ENCODE data around the gene LIPK.

Gene LIPK

DNA sequence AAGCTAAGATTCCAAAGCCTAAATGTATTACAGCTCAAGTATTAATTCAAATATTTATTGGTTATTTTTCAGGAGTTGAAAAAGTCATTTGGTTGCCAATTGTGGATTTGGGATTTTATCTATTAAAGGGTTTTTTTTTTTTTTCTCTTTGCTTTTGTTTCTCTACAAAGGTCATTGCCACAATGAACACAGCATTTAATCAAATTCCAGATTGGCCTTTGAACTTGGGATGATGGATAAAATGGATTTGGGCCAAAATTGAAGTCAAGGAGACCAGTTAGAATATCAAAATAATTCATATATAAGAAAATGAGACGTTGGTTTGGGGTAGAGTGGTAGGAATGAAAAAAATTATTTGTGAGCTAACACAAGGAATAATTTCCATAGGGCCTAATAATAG lies 63.3 kb downstream of the LIPK start:
- H2BK120ac ChIP-seq (ENCODE audit: low read depth, low read length), result no peak overlapping the region
- no peak overlapping the region for H2BK15ac ChIP-seq (ENCODE audit: low read length)
- no peak overlapping the region for H2AFZ ChIP-seq (ENCODE audit: low read length)
- WGBS, 2 donors (ENCODE audit: extremely low coverage in 2 of 2, insufficient read length in 2 of 2, insufficient replicate concordance in 1 of 2), result 100% methylated on average over 1 of the region's 1 CpG
- no peaks in the 10 kb centered on the region for H3K27me3 ChIP-seq (ENCODE audit: control insufficient read depth in 3 of 3, insufficient read depth in 3 of 3, low read depth in 1 of 3, low read length in 3 of 3)
- H3K9ac ChIP-seq (ENCODE audit: low read depth, low read length, poor library complexity), result no peak overlapping the region
- H2BK5ac ChIP-seq (ENCODE audit: low read length), result no peak overlapping the region
- no peak overlapping the region for H3K4me2 ChIP-seq (ENCODE audit: insufficient read depth, low read length, poor library complexity, severe bottlenecking)
- no peaks in the 10 kb centered on the region for H3K79me1 ChIP-seq (ENCODE audit: low read depth, low read length)
- H2AK5ac ChIP-seq (ENCODE audit: low read depth, low read length), result no peak overlapping the region
- no peak overlapping the region for H3K4me3 ChIP-seq (ENCODE audit: low read length in 2 of 2)
- H4K8ac ChIP-seq (ENCODE audit: low read depth, low read length), result no peak overlapping the region
- H3K14ac ChIP-seq (ENCODE audit: low read length), result no peak overlapping the region
- H3K9me3 ChIP-seq (replicated peaks in 1 of 2; ENCODE audit: control insufficient read depth in 2 of 2, insufficient read depth in 1 of 2, low read depth in 1 of 2, low read length in 2 of 2), result no peaks in the 10 kb centered on the region
- no peaks in the 10 kb centered on the region for H3K4me1 ChIP-seq (ENCODE audit: control insufficient read depth in 2 of 2, insufficient read depth in 1 of 2, low read depth in 1 of 2, low read length in 2 of 2)
- H4K91ac ChIP-seq (ENCODE audit: low read depth, low read length, poor library complexity), result no peak overlapping the region
- H3K18ac ChIP-seq (ENCODE audit: low read length), result no peak overlapping the region
- H2BK12ac ChIP-seq (ENCODE audit: low read length), result no peak overlapping the region
- no peak for DNase-seq (ENCODE audit: low spot score)
- no peak overlapping the region for H3K23ac ChIP-seq (ENCODE audit: low read depth, low read length, poor library complexity)
- H3K27ac ChIP-seq (replicated peaks; ENCODE audit: low read length), result no peak overlapping the region
- no peaks in the 10 kb centered on the region for H3K36me3 ChIP-seq (replicated peaks in 1 of 2; ENCODE audit: control insufficient read depth in 2 of 2, insufficient read depth in 2 of 2, low read length in 2 of 2)
- no peak overlapping the region for H3K4ac ChIP-seq (ENCODE audit: low read length)

DNA sequence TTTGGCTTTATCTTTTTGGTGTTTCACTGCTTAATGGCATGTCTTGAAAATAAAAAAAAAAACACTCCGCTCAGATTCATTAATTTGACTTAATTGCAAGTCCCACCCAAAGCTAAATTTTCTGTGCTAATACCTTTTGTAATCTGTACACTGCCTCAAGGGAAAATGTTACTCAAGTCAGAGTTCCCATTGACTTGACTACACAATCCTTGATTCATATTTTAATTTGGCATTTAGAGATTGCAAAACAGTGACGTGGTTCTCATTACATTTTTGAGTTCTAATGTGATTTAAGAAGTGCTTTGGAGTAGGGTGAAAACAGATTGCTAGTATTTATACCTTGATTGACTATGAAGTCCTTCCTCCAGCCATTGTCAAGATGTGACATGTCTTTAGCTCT lies 75.2 kb downstream of the LIPK start:
- H4K8ac ChIP-seq (ENCODE audit: low read depth, low read length), result no peak overlapping the region
- H3K4ac ChIP-seq (ENCODE audit: low read length), result no peak overlapping the region
- H3K14ac ChIP-seq (ENCODE audit: low read length), result no peak overlapping the region
- no peak overlapping the region for H3K18ac ChIP-seq (ENCODE audit: low read length)
- H3K79me1 ChIP-seq (ENCODE audit: low read depth, low read length), result no peaks in the 10 kb centered on the region
- no peak overlapping the region for H2BK5ac ChIP-seq (ENCODE audit: low read length)
- no peak overlapping the region for H3K23ac ChIP-seq (ENCODE audit: low read depth, low read length, poor library complexity)
- no peak overlapping the region for H2BK120ac ChIP-seq (ENCODE audit: low read depth, low read length)
- H3K27me3 ChIP-seq (ENCODE audit: control insufficient read depth in 3 of 3, insufficient read depth in 3 of 3, low read depth in 1 of 3, low read length in 3 of 3), result no peaks in the 10 kb centered on the region
- no peak overlapping the region for H3K9ac ChIP-seq (ENCODE audit: low read depth, low read length, poor library complexity)
- H3K27ac ChIP-seq (replicated peaks; ENCODE audit: low read length), result no peak overlapping the region
- no peak overlapping the region for H4K91ac ChIP-seq (ENCODE audit: low read depth, low read length, poor library complexity)
- no CpG with 5 or more reads among the region's 2 CpGs for WGBS, 2 donors (ENCODE audit: extremely low coverage in 2 of 2, insufficient read length in 2 of 2, insufficient replicate concordance in 1 of 2)
- no peak overlapping the region for H3K4me2 ChIP-seq (ENCODE audit: insufficient read depth, low read length, poor library complexity, severe bottlenecking)
- no peak for DNase-seq (ENCODE audit: low spot score)
- no peaks in the 10 kb centered on the region for H3K4me1 ChIP-seq (ENCODE audit: control insufficient read depth in 2 of 2, insufficient read depth in 1 of 2, low read depth in 1 of 2, low read length in 2 of 2)
- no peak overlapping the region for H2BK15ac ChIP-seq (ENCODE audit: low read length)
- no peak overlapping the region for H2BK12ac ChIP-seq (ENCODE audit: low read length)
- H3K9me3 ChIP-seq (replicated peaks in 1 of 2; ENCODE audit: control insufficient read depth in 2 of 2, insufficient read depth in 1 of 2, low read depth in 1 of 2, low read length in 2 of 2), result no peaks in the 10 kb centered on the region
- H2AFZ ChIP-seq (ENCODE audit: low read length), result no peak overlapping the region
- no peak overlapping the region for H2AK5ac ChIP-seq (ENCODE audit: low read depth, low read length)
- no peak overlapping the region for H3K4me3 ChIP-seq (ENCODE audit: low read length in 2 of 2)
- H3K36me3 ChIP-seq (replicated peaks in 1 of 2; ENCODE audit: control insufficient read depth in 2 of 2, insufficient read depth in 2 of 2, low read length in 2 of 2), result no peaks in the 10 kb centered on the region

DNA sequence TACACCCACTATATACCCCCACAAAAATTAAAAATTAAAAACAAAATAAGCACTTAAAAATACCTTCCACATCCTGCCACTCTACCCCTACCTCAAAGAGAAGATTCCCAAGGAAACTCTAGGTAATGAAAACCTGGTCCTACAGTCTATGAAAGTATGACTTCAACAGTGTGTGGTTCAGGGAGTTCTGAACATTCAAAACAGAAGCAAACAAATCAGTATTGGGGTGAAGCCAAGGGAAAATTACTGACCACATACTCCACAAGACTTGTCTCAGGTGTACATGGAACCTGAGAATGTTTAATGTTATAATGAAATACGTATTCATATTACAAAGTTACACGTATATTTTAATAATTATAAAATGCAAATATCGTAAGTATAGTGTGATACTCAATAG lies 76.2 kb downstream of the LIPK start:
- Histone ChIP-seq H2BK15ac (ENCODE audit: low read length) (no peak overlapping the region), H3K4me2 (ENCODE audit: insufficient read depth, low read length, poor library complexity, severe bottlenecking) (no peak overlapping the region), H3K18ac (ENCODE audit: low read length) (no peak overlapping the region), H2BK120ac (ENCODE audit: low read depth, low read length) (no peak overlapping the region), H3K9me3 (replicated peaks in 1 of 2; ENCODE audit: control insufficient read depth in 2 of 2, insufficient read depth in 1 of 2, low read depth in 1 of 2, low read length in 2 of 2) (no peaks in the 10 kb centered on the region), H3K4me1 (ENCODE audit: control insufficient read depth in 2 of 2, insufficient read depth in 1 of 2, low read depth in 1 of 2, low read length in 2 of 2) (no peaks in the 10 kb centered on the region), H3K14ac (ENCODE audit: low read length) (no peak overlapping the region), H4K91ac (ENCODE audit: low read depth, low read length, poor library complexity) (no peak overlapping the region), H3K79me1 (ENCODE audit: low read depth, low read length) (no peaks in the 10 kb centered on the region), H2BK5ac (ENCODE audit: low read length) (no peak overlapping the region), H2AFZ (ENCODE audit: low read length) (no peak overlapping the region), H2BK12ac (ENCODE audit: low read length) (no peak overlapping the region), H3K27ac (replicated peaks; ENCODE audit: low read length) (no peak overlapping the region), H3K4ac (ENCODE audit: low read length) (no peak overlapping the region), H3K4me3 (ENCODE audit: low read length in 2 of 2) (no peak overlapping the region), H2AK5ac (ENCODE audit: low read depth, low read length) (no peak overlapping the region), H3K36me3 (replicated peaks in 1 of 2; ENCODE audit: control insufficient read depth in 2 of 2, insufficient read depth in 2 of 2, low read length in 2 of 2) (no peaks in the 10 kb centered on the region), H3K9ac (ENCODE audit: low read depth, low read length, poor library complexity) (no peak overlapping the region), H3K27me3 (ENCODE audit: control insufficient read depth in 3 of 3, insufficient read depth in 3 of 3, low read depth in 1 of 3, low read length in 3 of 3) (no peaks in the 10 kb centered on the region), H4K8ac (ENCODE audit: low read depth, low read length) (no peak overlapping the region), H3K23ac (ENCODE audit: low read depth, low read length, poor library complexity) (no peak overlapping the region)
- no peak for DNase-seq (ENCODE audit: low spot score)
- no CpG with 5 or more reads among the region's 3 CpGs for WGBS, 2 donors (ENCODE audit: extremely low coverage in 2 of 2, insufficient read length in 2 of 2, insufficient replicate concordance in 1 of 2)

DNA sequence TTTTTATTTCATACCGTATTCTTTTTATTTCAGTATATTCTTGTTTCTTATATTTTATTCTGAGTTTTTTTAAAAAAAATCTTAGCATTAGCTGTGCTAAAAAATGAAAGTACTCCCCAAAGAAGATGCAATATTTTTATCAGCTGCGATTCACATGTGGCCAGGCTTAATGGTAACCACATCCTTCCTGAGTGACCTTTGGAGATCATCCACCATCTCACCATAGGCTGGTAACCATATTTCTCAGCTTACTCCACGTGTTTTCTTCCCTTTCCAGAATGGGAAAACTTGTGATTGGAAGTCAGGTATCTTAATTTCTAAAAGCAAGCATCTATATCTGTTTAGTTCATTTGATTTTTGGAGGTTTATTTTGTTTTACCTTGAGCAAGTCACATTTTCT lies 77.7 kb downstream of the LIPK start:
- H2BK120ac ChIP-seq (ENCODE audit: low read depth, low read length), result no peak overlapping the region
- H3K79me1 ChIP-seq (ENCODE audit: low read depth, low read length), result no peaks in the 10 kb centered on the region
- no peak overlapping the region for H4K91ac ChIP-seq (ENCODE audit: low read depth, low read length, poor library complexity)
- no peak overlapping the region for H2AFZ ChIP-seq (ENCODE audit: low read length)
- H3K9ac ChIP-seq (ENCODE audit: low read depth, low read length, poor library complexity), result no peak overlapping the region
- H3K36me3 ChIP-seq (replicated peaks in 1 of 2; ENCODE audit: control insufficient read depth in 2 of 2, insufficient read depth in 2 of 2, low read length in 2 of 2), result no peaks in the 10 kb centered on the region
- WGBS, 2 donors (ENCODE audit: extremely low coverage in 2 of 2, insufficient read length in 2 of 2, insufficient replicate concordance in 1 of 2), result no CpG with 5 or more reads among the region's 3 CpGs
- no peak overlapping the region for H2BK15ac ChIP-seq (ENCODE audit: low read length)
- no peak for DNase-seq (ENCODE audit: low spot score)
- H3K4me3 ChIP-seq (ENCODE audit: low read length in 2 of 2), result no peak overlapping the region
- no peaks in the 10 kb centered on the region for H3K9me3 ChIP-seq (replicated peaks in 1 of 2; ENCODE audit: control insufficient read depth in 2 of 2, insufficient read depth in 1 of 2, low read depth in 1 of 2, low read length in 2 of 2)
- H3K23ac ChIP-seq (ENCODE audit: low read depth, low read length, poor library complexity), result no peak overlapping the region
- H3K27ac ChIP-seq (replicated peaks; ENCODE audit: low read length), result no peak overlapping the region
- H2AK5ac ChIP-seq (ENCODE audit: low read depth, low read length), result no peak overlapping the region
- no peak overlapping the region for H4K8ac ChIP-seq (ENCODE audit: low read depth, low read length)
- no peak overlapping the region for H2BK12ac ChIP-seq (ENCODE audit: low read length)
- no peak overlapping the region for H3K14ac ChIP-seq (ENCODE audit: low read length)
- H3K4me2 ChIP-seq (ENCODE audit: insufficient read depth, low read length, poor library complexity, severe bottlenecking), result no peak overlapping the region
- H3K27me3 ChIP-seq (ENCODE audit: control insufficient read depth in 3 of 3, insufficient read depth in 3 of 3, low read depth in 1 of 3, low read length in 3 of 3), result no peaks in the 10 kb centered on the region
- no peak overlapping the region for H3K18ac ChIP-seq (ENCODE audit: low read length)
- no peaks in the 10 kb centered on the region for H3K4me1 ChIP-seq (ENCODE audit: control insufficient read depth in 2 of 2, insufficient read depth in 1 of 2, low read depth in 1 of 2, low read length in 2 of 2)
- H2BK5ac ChIP-seq (ENCODE audit: low read length), result no peak overlapping the region
- H3K4ac ChIP-seq (ENCODE audit: low read length), result no peak overlapping the region
